Measurements from ENCODE around the gene NOSTRIN. TPM values are rescaled to one million over a fixed set of nuclear protein-coding genes. Genes with fewer than 3 reads are reported as not detected.
A peak's percentile ranks its signal among the peaks of the same experiment; 100 is the strongest.

NOSTRIN gene
- total RNA-seq, 1 donor from 2014 or later: 0.98 TPM

DNA sequence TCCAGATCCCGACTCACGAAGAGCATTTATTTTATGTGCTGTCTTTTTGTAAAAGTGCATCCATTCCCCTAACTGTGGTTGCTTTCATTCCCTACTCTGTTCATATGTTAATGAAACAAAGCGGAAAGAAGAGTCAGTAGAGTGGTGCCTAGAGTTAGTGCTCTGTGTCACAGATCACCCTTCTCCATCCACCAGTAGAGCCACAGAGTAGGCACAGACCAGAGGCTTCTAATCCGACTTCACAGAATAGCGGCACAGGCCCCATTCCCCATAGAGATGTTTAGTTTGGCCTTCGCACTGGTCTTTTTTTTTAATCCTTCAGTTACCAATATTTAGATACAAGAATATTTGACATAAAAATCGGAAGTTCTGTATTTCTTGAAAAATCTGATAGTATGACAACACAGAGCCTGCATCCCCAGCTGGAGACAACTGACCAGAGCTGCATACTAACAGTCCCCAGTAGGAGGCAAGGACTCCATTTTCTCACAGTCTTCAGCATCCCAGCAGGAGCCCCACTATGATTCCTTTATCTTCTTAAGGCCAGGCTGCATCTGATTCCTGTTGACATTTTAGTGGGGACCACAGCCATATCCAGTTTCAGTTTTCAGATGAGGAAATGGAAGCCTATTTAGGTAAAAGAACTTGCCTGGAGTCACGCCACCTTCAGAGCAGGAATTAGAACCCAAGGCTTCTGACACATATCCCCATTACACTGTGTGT lies 105.7 kb downstream of the NOSTRIN start:
- no peak for DNase-seq (ENCODE audit: low spot score in 2 of 2, unreplicated experiment in 2 of 2)
- Mint-ChIP-seq H3K27me3 (ENCODE audit: low read depth) (peaks cover 36% of the 10 kb centered on the region), H3K4me1 (no peaks in the 10 kb centered on the region), H3K27ac (no peak overlapping the region), H3K4me3 (no peak overlapping the region), H3K9me3 (no peaks in the 10 kb centered on the region), H3K36me3 (no peaks in the 10 kb centered on the region)
- TF ChIP-seq, protein P1, sequence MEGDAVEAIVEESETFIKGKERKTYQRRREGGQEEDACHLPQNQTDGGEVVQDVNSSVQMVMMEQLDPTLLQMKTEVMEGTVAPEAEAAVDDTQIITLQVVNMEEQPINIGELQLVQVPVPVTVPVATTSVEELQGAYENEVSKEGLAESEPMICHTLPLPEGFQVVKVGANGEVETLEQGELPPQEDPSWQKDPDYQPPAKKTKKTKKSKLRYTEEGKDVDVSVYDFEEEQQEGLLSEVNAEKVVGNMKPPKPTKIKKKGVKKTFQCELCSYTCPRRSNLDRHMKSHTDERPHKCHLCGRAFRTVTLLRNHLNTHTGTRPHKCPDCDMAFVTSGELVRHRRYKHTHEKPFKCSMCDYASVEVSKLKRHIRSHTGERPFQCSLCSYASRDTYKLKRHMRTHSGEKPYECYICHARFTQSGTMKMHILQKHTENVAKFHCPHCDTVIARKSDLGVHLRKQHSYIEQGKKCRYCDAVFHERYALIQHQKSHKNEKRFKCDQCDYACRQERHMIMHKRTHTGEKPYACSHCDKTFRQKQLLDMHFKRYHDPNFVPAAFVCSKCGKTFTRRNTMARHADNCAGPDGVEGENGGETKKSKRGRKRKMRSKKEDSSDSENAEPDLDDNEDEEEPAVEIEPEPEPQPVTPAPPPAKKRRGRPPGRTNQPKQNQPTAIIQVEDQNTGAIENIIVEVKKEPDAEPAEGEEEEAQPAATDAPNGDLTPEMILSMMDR (IDR thresholded peaks at IDR 0.05; ENCODE audit: unreplicated experiment): no peak

DNA sequence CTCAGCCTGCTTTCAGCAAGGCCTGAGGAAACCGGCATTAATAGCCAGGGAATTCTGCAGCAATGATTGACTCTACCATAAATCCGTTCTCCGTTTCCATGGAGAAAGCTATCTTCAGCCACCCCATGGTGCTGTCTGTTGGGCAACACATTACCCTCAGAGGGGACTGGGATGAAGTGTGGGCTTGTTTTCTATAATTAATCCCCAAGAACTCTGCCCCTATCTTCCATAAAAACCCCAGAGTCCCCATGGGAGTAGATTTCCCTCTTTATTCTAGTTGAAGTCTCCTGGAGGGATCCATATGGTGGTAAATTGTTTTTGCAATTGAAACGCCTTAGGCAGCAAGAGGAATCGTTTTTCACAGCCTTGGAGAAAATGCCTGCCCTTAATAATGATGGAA lies 107.9 kb downstream of the NOSTRIN start:
- TF ChIP-seq, protein P1 (IDR thresholded peaks at IDR 0.05; ENCODE audit: unreplicated experiment): no peak
- H3K27me3 Mint-ChIP-seq (ENCODE audit: low read depth): peaks cover 36% of the 10 kb centered on the region
- no peak overlapping the region for H3K4me3 Mint-ChIP-seq
- H3K36me3 Mint-ChIP-seq: no peaks in the 10 kb centered on the region
- no peaks in the 10 kb centered on the region for H3K4me1 Mint-ChIP-seq
- no peak for DNase-seq (ENCODE audit: low spot score in 2 of 2, unreplicated experiment in 2 of 2)
- no peak overlapping the region for H3K27ac Mint-ChIP-seq
- H3K9me3 Mint-ChIP-seq: no peaks in the 10 kb centered on the region

DNA sequence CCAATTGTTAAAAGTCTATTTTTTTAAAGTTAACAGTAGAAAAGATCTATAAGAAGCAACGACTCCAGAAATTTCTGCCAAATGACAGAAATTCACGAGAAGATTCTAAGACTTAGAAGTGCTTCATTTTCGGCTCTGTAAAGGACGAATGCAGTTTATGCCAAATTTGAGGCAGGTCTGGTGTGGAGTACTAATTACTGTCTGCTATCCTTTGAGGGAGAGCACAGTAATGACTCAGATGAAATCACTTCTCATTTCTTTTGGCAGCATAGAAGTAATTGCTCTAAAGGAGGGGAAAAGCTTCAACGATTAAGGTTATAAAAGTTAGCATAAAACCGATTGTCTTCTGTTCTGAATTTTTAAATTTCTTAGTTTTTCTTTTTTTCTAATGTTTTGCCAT lies 110.0 kb downstream of the NOSTRIN start:
- DNase-seq (ENCODE audit: low spot score in 2 of 2, unreplicated experiment in 2 of 2): no peak

DNA sequence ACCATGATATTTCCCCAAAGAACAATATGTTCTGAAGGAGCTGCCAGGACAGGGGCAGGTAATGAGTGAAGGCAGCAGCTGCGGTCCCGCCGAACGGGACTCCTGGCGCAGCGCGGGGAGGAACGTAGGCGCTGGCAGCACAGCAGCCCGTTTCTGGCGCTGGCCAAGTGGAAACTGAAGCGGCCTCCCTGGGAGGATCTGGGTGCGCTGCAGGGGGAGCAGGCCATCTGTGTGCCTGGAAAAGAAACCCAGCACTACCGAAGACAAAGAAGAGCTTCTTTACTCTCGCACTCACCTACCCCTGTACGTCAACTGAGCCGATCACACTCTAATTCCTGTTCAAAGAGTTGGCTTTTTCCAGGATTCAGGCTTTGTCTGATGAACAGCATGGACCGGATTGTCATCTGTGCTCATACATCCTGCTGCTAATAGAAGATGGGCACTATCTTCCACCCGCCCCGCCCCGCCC lies 110.5 kb downstream of the NOSTRIN start:
- Mint-ChIP-seq H3K36me3 (no peaks in the 10 kb centered on the region), H3K27ac (no peak overlapping the region), H3K4me1 (no peaks in the 10 kb centered on the region), H3K4me3 (peak overlapping the region; percentile 56), H3K9me3 (no peaks in the 10 kb centered on the region), H3K27me3 (ENCODE audit: low read depth) (peaks cover 32% of the 10 kb centered on the region)
- peak in 1 of 2 experiments; percentile 42 for DNase-seq (ENCODE audit: low spot score in 2 of 2, unreplicated experiment in 2 of 2)
- TF ChIP-seq, protein P1 (IDR thresholded peaks at IDR 0.05; ENCODE audit: unreplicated experiment): no peak

More for the DNA sequence above, 110.0 kb downstream of the NOSTRIN start:
- no peaks in the 10 kb centered on the region for H3K4me1 Mint-ChIP-seq
- TF ChIP-seq, protein P1 (IDR thresholded peaks at IDR 0.05; ENCODE audit: unreplicated experiment): no peak
- no peaks in the 10 kb centered on the region for H3K9me3 Mint-ChIP-seq
- peaks cover 36% of the 10 kb centered on the region for H3K27me3 Mint-ChIP-seq (ENCODE audit: low read depth)
- peak overlapping the region; percentile 56 for H3K4me3 Mint-ChIP-seq
- no peaks in the 10 kb centered on the region for H3K36me3 Mint-ChIP-seq
- no peak overlapping the region for H3K27ac Mint-ChIP-seq

DNA sequence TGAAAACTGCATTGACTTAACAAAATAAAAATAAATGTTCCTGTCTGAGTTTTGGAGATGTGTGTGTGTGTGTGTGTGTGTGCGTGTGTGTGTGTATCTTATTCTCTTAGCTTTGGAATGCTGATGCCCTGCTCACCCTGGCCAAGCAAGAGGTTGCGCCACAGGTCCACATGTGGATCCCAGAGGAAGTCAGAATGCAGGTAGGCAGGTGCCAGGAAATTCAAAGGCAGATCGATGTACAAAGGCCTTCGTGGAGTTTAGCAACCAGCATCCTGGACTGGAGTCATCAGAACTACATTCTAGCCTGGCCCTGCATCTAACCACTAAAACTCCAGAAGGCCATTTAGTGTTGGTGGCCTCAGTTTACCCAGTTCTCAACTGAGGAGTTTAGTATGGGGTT lies 111.1 kb downstream of the NOSTRIN start:
- H3K4me3 Mint-ChIP-seq: no peak overlapping the region
- H3K27ac Mint-ChIP-seq: no peak overlapping the region
- no peaks in the 10 kb centered on the region for H3K36me3 Mint-ChIP-seq
- no peaks in the 10 kb centered on the region for H3K4me1 Mint-ChIP-seq
- TF ChIP-seq, protein P1 (IDR thresholded peaks at IDR 0.05; ENCODE audit: unreplicated experiment): no peak
- H3K9me3 Mint-ChIP-seq: no peaks in the 10 kb centered on the region
- no peak for DNase-seq (ENCODE audit: low spot score in 2 of 2, unreplicated experiment in 2 of 2)
- peaks cover 28% of the 10 kb centered on the region for H3K27me3 Mint-ChIP-seq (ENCODE audit: low read depth)

Other genes starting within 250 kb of the NOSTRIN start
- 9.1 to 10.3 TPM (median 10.1 TPM) in 3 replicates for gene SPC25, start 87.8 kb downstream of the NOSTRIN start, total RNA-seq
- gene G6PC2, start 98.7 kb downstream of the NOSTRIN start, total RNA-seq: not detected in 3 replicates
- 0.02 to 0.18 TPM (median 0.07 TPM) in 3 replicates for gene ABCB11, start 228.7 kb downstream of the NOSTRIN start, total RNA-seq

Measured in mesothelial cell of epicardium (in vitro differentiated cells).